NCI-H1417 (cell line): ENCODE results near the gene MTF1.

Experiments
- DNase-seq, 3 experiments: peaks; one replicate each; lab custom pipeline; 2025; lab: John Stamatoyannopoulos, UW

Gene MTF1

GRCh38 chr1:37828410-37829074 is 30.9 kb downstream of the MTF1 start:
- DNase-seq: no peak

- DNase-seq: no peak
These were observed 33.9 kb downstream of the MTF1 start for GRCh38 chr1:37825506-37825905.

- no peak for DNase-seq
These were observed 35.4 kb downstream of the MTF1 start for GRCh38 chr1:37824001-37824400.

GRCh38 chr1:37822906-37823815 is 36.2 kb downstream of the MTF1 start:
- DNase-seq: no peak

GRCh38 chr1:37821481-37821880 is 37.9 kb downstream of the MTF1 start:
- no peak for DNase-seq

GRCh38 chr1:37817481-37817880 is 41.9 kb downstream of the MTF1 start:
- DNase-seq: no peak

GRCh38 chr1:37814252-37814651 is 45.1 kb downstream of the MTF1 start:
- DNase-seq: no peak

GRCh38 chr1:37813529-37814145 is 45.8 kb downstream of the MTF1 start:
- DNase-seq: no peak

GRCh38 chr1:37811027-37811655 is 48.3 kb downstream of the MTF1 start:
- DNase-seq: peak; percentile 42 to 69 (median 45)

- DNase-seq: no peak
These were observed 49.5 kb downstream of the MTF1 start for GRCh38 chr1:37809942-37810341.

GRCh38 chr1:37808369-37809319 is 50.7 kb downstream of the MTF1 start:
- DNase-seq: peak; percentile 52 to 90 (median 89)

- DNase-seq: peak; percentile 91 to 95 (median 94)
These were observed 51.6 kb downstream of the MTF1 start, which contains the start of the genes C1orf122 and YRDC for GRCh38 chr1:37807555-37808368. Gene C1orf122, plus strand, starts transcription at chr1:37807790. Its CDS starts 615 bp downstream, at chr1:37808405. Gene YRDC, minus strand, starts transcription at chr1:37808208. Its CDS starts 28 bp downstream, at chr1:37808180.

- no peak for DNase-seq
These were observed 52.2 kb downstream of the MTF1 start for GRCh38 chr1:37807220-37807554.

- no peak for DNase-seq
These were observed 57.0 kb downstream of the MTF1 start for GRCh38 chr1:37802439-37802838.

GRCh38 chr1:37797750-37798345 is 61.5 kb downstream of the MTF1 start:
- DNase-seq: no peak

- peak in 2 of 3 experiments; percentile 28 to 57 for DNase-seq
These were observed 63.9 kb downstream of the MTF1 start for GRCh38 chr1:37795340-37796125.

GRCh38 chr1:37794372-37795339 is 64.7 kb downstream of the MTF1 start:
- peak in 2 of 3 experiments; percentile 49 to 61 for DNase-seq
